ENCODE results near the gene NAB1.

DNA sequence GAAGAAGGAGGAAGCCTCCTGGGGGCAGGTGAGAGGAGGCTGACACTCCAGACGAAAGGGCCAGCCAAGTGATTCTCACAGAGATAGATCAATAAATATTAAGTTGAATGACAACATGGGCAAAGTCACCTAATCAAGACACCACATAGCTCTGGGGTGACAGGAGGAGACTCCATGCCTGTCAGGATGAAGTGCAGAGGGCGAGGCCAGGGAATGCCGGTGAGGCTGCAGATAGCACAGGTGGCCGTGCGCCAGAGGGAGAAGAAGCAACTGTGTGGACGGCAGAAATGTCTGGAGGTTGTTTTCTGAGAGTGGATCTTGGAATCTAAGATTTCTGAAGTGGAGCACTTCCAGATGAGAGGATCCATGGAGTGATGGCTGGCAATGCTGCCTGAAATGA, 71.4 kb downstream of the NAB1 start:
- TF ChIP-seq CTCF (IDR thresholded peaks at IDR 0.05) (no peak), POLR2A (IDR thresholded peaks at IDR 0.05) (no peak), EP300 (IDR thresholded peaks at IDR 0.05) (no peak), POLR2AphosphoS5 (IDR thresholded peaks at IDR 0.05) (no peak)
